Transverse colon (tissue), 4 donors: ENCODE measurements around the gene ENPP5. TPM values are rescaled to one million over a fixed set of nuclear protein-coding genes. Genes with fewer than 3 reads are reported as not detected.

ENCODE experiments used
- DNase-seq: peaks from one replicate; pipeline ENCODE4 v3.0.0-alpha.2; 2019
- H3K27ac ChIP-seq, 4 donors: fragments of 200-600 bp; sonication (generic); 2 replicates each; pipeline ENCODE4 v1.5.1; 2016 to 2018; ENCODE audit warnings: inconsistent platforms in 4 of 4
- H3K27me3 ChIP-seq: fragments of 200-600 bp; sonication (generic); 2 replicates; pipeline ENCODE4 v1.5.1; 2017; ENCODE audit warnings: inconsistent platforms
- H3K36me3 ChIP-seq, 4 donors: fragments of 200-600 bp; sonication (generic); 2 replicates each; pipeline ENCODE4 v1.5.1; 2017 to 2019; ENCODE audit warnings: inconsistent platforms in 4 of 4
- H3K4me1 ChIP-seq, 4 donors: fragments of 200-600 bp; sonication (generic); 2 replicates each; pipeline ENCODE4 v1.5.1; 2017 to 2020; ENCODE audit warnings: inconsistent platforms in 4 of 4
- H3K4me3 ChIP-seq, 4 donors: fragments of 200-600 bp; sonication (generic); 1 replicate in 1 of 4; 2 replicates in 3 of 4; pipeline versions ENCODE4 v1.5.1 to v1.6.1; 2017 to 2019; ENCODE audit warnings: inconsistent platforms in 4 of 4
- H3K9me3 ChIP-seq, 2 donors: fragments of 200-600 bp; sonication (generic); 2 replicates each; pipeline ENCODE4 v1.5.1; 2017 to 2019; ENCODE audit warnings: inconsistent platforms in 2 of 2
- CTCF ChIP-seq, 5 experiments: fragments of 200-600 bp in 3 of 5; fragments of 450-650 bp in 2 of 5; sonication (generic) in 3 of 5; IDR thresholded peaks; 1 replicate in 2 of 5; 2 replicates in 3 of 5; pipeline ENCODE4 v1.5.1; 2016 to 2017; ENCODE audit warnings: antibody characterized with exemption in 5 of 5, inconsistent platforms in 3 of 5, mild to moderate bottlenecking in 2 of 5, moderate library complexity in 1 of 5
- EP300 ChIP-seq: sonication (generic); formaldehyde crosslinking; IDR thresholded peaks from one replicate; pipeline ENCODE4 v1.6.1; 2017; ENCODE audit warnings: antibody characterized with exemption, low read depth
- POLR2A ChIP-seq: fragments of 450-650 bp; IDR thresholded peaks from one replicate; pipeline ENCODE4 v1.6.1; 2016; ENCODE audit warnings: antibody characterized with exemption, mild to moderate bottlenecking, moderate library complexity
- POLR2AphosphoS5 ChIP-seq, 3 donors: sonication (generic); formaldehyde crosslinking; IDR thresholded peaks; one replicate each; pipeline ENCODE4 v1.6.1; 2016; ENCODE audit warnings: antibody characterized with exemption in 3 of 3
- WGBS, 2 donors: methylation state at CpG; one replicate each; pipeline ENCODE4 v1.1.5; 2018; ENCODE audit warnings: low coverage in 1 of 2; 5-methylcytosine and 5-hydroxymethylcytosine counted together
- in situ Hi-C, 4 donors: fragments of 200-750 bp; cut with MboI; loops; one replicate each; pipeline versions ENCODE4 v1.15.0 to v1.15.1; 2017; ENCODE audit warnings: low sequenced_read_pairs in 3 of 4, low pct_ligation_motif_present in 1 of 4, low pct_unique_long_range_greater_than_20kb in 1 of 4
- intact Hi-C: fragments of 100-400 bp; cut with DNase I; formaldehyde crosslinking; loops from one replicate; pipeline ENCODE4 v1.15.1; 2023; ENCODE audit warnings: low total_unique reads
- total RNA-seq, 4 donors: library from RNA; depleted of rRNA; stranded (reverse); fragments of >200 nt; gene quantifications; one replicate each; pipeline ENCODE4 v1.1.0, GENCODE V29; 2016

The ENPP5 gene
- total RNA-seq, 4 donors from 2014 or later: 3.3 to 5.5 TPM; not detected in 2

GRCh38 chr6:46175976-46176375 is 5.2 kb upstream of the ENPP5 start:
- in situ Hi-C loops: no loop called here
- Histone ChIP-seq H3K27ac (no peak overlapping the region), H3K36me3 (no peaks in the 10 kb centered on the region), H3K4me3 (no peak overlapping the region), H3K9me3 (no peaks in the 10 kb centered on the region), H3K27me3 (peaks cover 5% of the 10 kb centered on the region), H3K4me1 (peaks cover 0 to 6% (median 2%) of the 10 kb centered on the region in 4 donors)
- intact Hi-C loops: no loop called here
- no peak for DNase-seq
- TF ChIP-seq POLR2A: no peak
- WGBS, 2 donors: 78 to 100% methylated on average over 1 to 3 of the region's 3 CpGs

DNA sequence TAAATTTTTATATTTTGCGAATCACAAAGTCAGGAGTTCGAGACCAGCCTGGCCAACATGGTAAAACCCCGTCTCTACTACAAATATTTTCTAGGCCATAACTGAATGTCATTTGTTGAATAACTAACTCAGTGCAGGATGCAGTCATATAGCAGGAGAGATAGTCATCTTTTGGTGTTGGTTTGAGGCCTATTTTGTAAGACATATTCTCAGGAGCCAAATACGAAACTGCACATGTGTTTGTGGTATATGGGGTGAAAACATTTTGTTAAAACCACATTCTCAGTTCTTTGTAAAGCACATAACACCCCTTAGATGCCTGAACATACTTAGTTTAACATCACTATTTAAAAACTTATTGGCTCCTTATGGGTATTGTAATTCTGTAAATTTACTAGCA is 4.7 kb upstream of the ENPP5 start:
- 73 to 83% methylated on average over 2 to 4 of the region's 4 CpGs for WGBS, 2 donors
- no peaks in the 10 kb centered on the region for H3K9me3 ChIP-seq
- H3K36me3 ChIP-seq: no peaks in the 10 kb centered on the region
- H3K27me3 ChIP-seq: peaks cover 5% of the 10 kb centered on the region
- intact Hi-C loops (no loop called here), in situ Hi-C loops (no loop called here)
- no peak overlapping the region for H3K4me3 ChIP-seq
- H3K4me1 ChIP-seq: peaks cover 0 to 10% (median 6%) of the 10 kb centered on the region in 4 donors
- H3K27ac ChIP-seq: no peak overlapping the region
- DNase-seq: no peak
- no peak for TF ChIP-seq POLR2A
- no peak for TF ChIP-seq EP300
- TF ChIP-seq CTCF (IDR thresholded peaks at IDR 0.05): no peak
- TF ChIP-seq POLR2AphosphoS5 (IDR thresholded peaks at IDR 0.05): no peak

GRCh38 chr6:46174904-46175303 is 4.1 kb upstream of the ENPP5 start:
- in situ Hi-C loops: no loop called here

GRCh38 chr6:46172176-46172575 is 1.4 kb upstream of the ENPP5 start:
- Histone ChIP-seq H3K36me3 (no peaks in the 10 kb centered on the region), H3K27ac (no peak overlapping the region), H3K4me1 (peaks cover 0 to 14% (median 6%) of the 10 kb centered on the region in 4 donors), H3K4me3 (no peak overlapping the region), H3K9me3 (no peaks in the 10 kb centered on the region), H3K27me3 (peaks cover 5% of the 10 kb centered on the region)
- in situ Hi-C loops (no loop called here), intact Hi-C loops (no loop called here)
- DNase-seq: no peak
- TF ChIP-seq POLR2AphosphoS5 (IDR thresholded peaks at IDR 0.05) (no peak), EP300 (no peak), CTCF (IDR thresholded peaks at IDR 0.05) (no peak), POLR2A (no peak)
- 78 to 83% methylated on average over 1 to 4 of the region's 4 CpGs for WGBS, 2 donors

More at GRCh38 chr6:46174904-46175303, 4.1 kb upstream of the ENPP5 start:
- Histone ChIP-seq H3K9me3 (no peaks in the 10 kb centered on the region), H3K27ac (no peak overlapping the region), H3K4me3 (no peak overlapping the region), H3K4me1 (peaks cover 0 to 14% (median 6%) of the 10 kb centered on the region in 4 donors), H3K27me3 (peaks cover 5% of the 10 kb centered on the region), H3K36me3 (no peaks in the 10 kb centered on the region)
- no peak for DNase-seq
- WGBS, 2 donors: 52 to 62% methylated on average over 2 to 3 of the region's 3 CpGs
- intact Hi-C loops: no loop called here
- TF ChIP-seq CTCF (IDR thresholded peaks at IDR 0.05): no peak
- TF ChIP-seq POLR2AphosphoS5 (IDR thresholded peaks at IDR 0.05): no peak
- no peak for TF ChIP-seq EP300
- no peak for TF ChIP-seq POLR2A

GRCh38 chr6:46160102-46160501 is 10.7 kb downstream of the ENPP5 start:
- Histone ChIP-seq H3K27me3 (no peaks in the 10 kb centered on the region), H3K4me1 (no peaks in the 10 kb centered on the region), H3K4me3 (no peak overlapping the region), H3K27ac (no peak overlapping the region), H3K9me3 (no peaks in the 10 kb centered on the region), H3K36me3 (no peaks in the 10 kb centered on the region)
- intact Hi-C loops: no loop called here
- no peak for DNase-seq
- TF ChIP-seq EP300 (no peak), POLR2AphosphoS5 (IDR thresholded peaks at IDR 0.05) (no peak), CTCF (IDR thresholded peaks at IDR 0.05) (no peak), POLR2A (no peak)
- WGBS, 2 donors: 91 to 94% methylated on average over 5 of the region's 5 CpGs
- in situ Hi-C loops: no loop called here
